Spleen (tissue), 7 donors: Measurements from ENCODE around the gene RGS14.

ENCODE experiments used
- CTCF ChIP-seq, 11 experiments: fragments of 200-600 bp in 7 of 11; fragments of 450-650 bp in 4 of 11; sonication (generic) in 4 of 11; IDR thresholded peaks in 8 of 11; conservative IDR thresholded peaks in 3 of 11; 1 replicate in 7 of 11; 2 replicates in 4 of 11; pipeline versions ENCODE4 v1.4.0 to v1.8.0; 2016 to 2021; ENCODE audit warnings: antibody characterized with exemption in 11 of 11, inconsistent platforms in 4 of 11, mild to moderate bottlenecking in 1 of 11
- POLR2A ChIP-seq, 3 donors: fragments of 450-650 bp; IDR thresholded peaks; one replicate each; pipeline ENCODE4 v1.5.1; 2017; ENCODE audit warnings: antibody characterized with exemption in 3 of 3, mild to moderate bottlenecking in 1 of 3
- donor health status: DM: no; HTN: no; CAD: no; lungs with moderate emphysema.
- donor health status: DM: no; HTN: no; CAD: no.
- donor health status: DM: no; HTN: no; CAD: no.

DNA sequence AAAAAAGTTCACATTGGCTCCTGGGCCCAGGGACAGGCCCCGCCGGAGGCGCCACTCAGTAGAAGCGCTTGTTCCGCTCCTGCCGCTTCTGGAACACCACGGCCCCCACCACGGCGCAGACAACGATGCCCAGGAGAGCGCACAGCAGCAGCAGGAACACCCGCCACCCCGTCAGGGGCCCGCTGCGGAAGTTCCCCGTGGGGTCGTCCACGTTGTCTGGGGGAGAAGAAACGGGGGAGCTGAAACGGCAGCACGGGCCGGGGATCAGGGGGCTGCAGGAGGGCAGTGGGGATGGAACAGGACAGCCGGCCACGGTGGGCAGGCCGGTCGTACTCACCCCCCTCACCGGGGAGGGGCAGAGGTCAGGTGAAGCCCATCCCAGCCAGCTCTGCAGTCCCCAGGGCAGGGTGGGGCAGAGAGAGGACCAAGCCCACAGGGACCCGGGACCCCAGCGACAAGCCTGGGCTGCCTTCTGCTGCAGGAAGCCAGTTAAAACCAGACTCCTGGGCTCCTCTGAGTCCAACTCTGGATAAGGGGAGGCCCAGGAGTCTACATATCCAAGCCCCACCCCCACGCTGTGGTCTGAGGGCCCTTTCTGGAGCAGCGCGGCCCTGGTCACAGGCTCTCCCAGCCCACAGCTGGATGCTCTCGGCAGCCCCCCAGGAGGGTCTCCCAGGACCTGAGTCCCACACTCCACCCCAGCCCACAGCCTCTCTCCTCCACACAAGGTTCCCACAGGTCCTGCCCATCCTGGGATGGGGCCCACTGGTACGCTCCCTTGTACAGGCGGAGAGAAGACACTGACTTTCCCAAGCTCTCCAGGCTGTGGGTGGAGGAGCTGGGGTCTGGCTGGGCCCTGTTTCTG is 25.5 kb upstream of the RGS14 start:
- TF ChIP-seq CTCF (IDR thresholded peaks at IDR 0.05 in 8 of 11, conservative IDR thresholded peaks at IDR 0.05 in 3 of 11) = no peak
- TF ChIP-seq POLR2A (IDR thresholded peaks at IDR 0.05) = no peak
